GM18907 (cell line): ENCODE results near the gene CTNND2.
"Not testable (repeated sequence)": the region's sequence is repeated elsewhere in the genome, so short reads cannot be mapped to it uniquely, and the experiment has no call there.

Experiments
- ATAC-seq: cut with Tn5 transposase; IDR thresholded peaks from one replicate; pipeline ENCODE4 v1.9.1; 2021; ENCODE audit warnings: mild to moderate bottlenecking, moderate library complexity; ENCODE audit not compliant: unreplicated experiment

CTNND2 gene

GRCh38 chr5:11143456-11144267, 760.6 kb downstream of the CTNND2 start:
- ATAC-seq: peak; percentile 85

GRCh38 chr5:11139217-11139865, 764.9 kb downstream of the CTNND2 start:
- no peak for ATAC-seq

GRCh38 chr5:11130131-11130530, 774.1 kb downstream of the CTNND2 start:
- ATAC-seq: no peak

GRCh38 chr5:11128021-11128420, 776.2 kb downstream of the CTNND2 start:
- ATAC-seq: no peak

- no peak for ATAC-seq
These were observed 777.4 kb downstream of the CTNND2 start for GRCh38 chr5:11126844-11127243.

GRCh38 chr5:11121885-11122284, 782.4 kb downstream of the CTNND2 start:
- ATAC-seq: no peak

- no peak for ATAC-seq
These were observed 794.1 kb downstream of the CTNND2 start for GRCh38 chr5:11110128-11110527.

GRCh38 chr5:11105696-11106095, 798.5 kb downstream of the CTNND2 start:
- ATAC-seq: no peak

- no peak for ATAC-seq
These were observed 799.6 kb downstream of the CTNND2 start for GRCh38 chr5:11104651-11105112.

GRCh38 chr5:11104210-11104609, 800.0 kb downstream of the CTNND2 start:
- ATAC-seq: no peak

- ATAC-seq: no peak
These were observed 820.1 kb downstream of the CTNND2 start for GRCh38 chr5:11084111-11084510.

GRCh38 chr5:11082404-11082945, 821.8 kb downstream of the CTNND2 start:
- ATAC-seq: no peak

- no peak for ATAC-seq
These were observed 827.2 kb downstream of the CTNND2 start for GRCh38 chr5:11076945-11077613.

GRCh38 chr5:11075035-11075805, 829.0 kb downstream of the CTNND2 start:
- ATAC-seq: no peak

- no peak for ATAC-seq
These were observed 831.7 kb downstream of the CTNND2 start for GRCh38 chr5:11072568-11072967.

GRCh38 chr5:11072076-11072475, 832.2 kb downstream of the CTNND2 start:
- no peak for ATAC-seq

GRCh38 chr5:11069041-11069440, 835.2 kb downstream of the CTNND2 start:
- no peak for ATAC-seq

- not testable (repeated sequence) for ATAC-seq
These were observed 838.5 kb downstream of the CTNND2 start for GRCh38 chr5:11065723-11066122.

- ATAC-seq: no peak
These were observed 839.3 kb downstream of the CTNND2 start for GRCh38 chr5:11064763-11065450.

GRCh38 chr5:11062397-11062796, 841.8 kb downstream of the CTNND2 start:
- ATAC-seq: no peak
